ENCODE measurements around the gene IMPDH2. TPM values are rescaled to one million over a fixed set of nuclear protein-coding genes. Genes with fewer than 3 reads are reported as not detected.

Gene IMPDH2
- total RNA-seq, 4 donors from 2014 or later: 108 to 156 (median 128) TPM

DNA sequence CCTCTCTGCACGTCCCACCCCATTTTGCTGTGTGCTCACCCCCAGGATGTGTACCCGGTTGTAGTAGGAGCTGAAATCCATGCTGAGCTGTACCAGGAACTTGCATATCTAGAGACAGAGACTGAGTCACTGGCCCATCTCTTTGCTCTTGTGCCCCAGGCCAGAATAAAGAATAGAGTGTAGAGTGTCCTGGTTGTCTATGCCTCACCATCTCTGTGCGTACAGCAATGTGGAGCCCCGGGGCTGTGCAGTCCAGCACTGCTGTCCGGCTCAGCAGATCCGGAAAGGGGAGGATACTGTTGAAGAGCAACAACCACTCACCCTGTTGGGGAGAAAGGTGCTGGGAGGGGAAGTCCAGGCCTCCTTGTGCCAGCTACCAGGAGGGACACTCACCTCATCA, 13.4 kb downstream of the IMPDH2 start:
- no peaks in the 10 kb centered on the region for H3K27me3 ChIP-seq
- no peak overlapping the region for H3K27ac ChIP-seq
- DNase-seq (ENCODE audit: low spot score in 2 of 2): no peak
- no peaks in the 10 kb centered on the region for H3K9me3 ChIP-seq
- H3K4me1 ChIP-seq: peaks cover 0 to 43% (median 24%) of the 10 kb centered on the region in 4 donors
- 67 to 75% methylated on average over 6 of the region's 6 CpGs for WGBS, 2 donors
- TF ChIP-seq, protein P1, sequence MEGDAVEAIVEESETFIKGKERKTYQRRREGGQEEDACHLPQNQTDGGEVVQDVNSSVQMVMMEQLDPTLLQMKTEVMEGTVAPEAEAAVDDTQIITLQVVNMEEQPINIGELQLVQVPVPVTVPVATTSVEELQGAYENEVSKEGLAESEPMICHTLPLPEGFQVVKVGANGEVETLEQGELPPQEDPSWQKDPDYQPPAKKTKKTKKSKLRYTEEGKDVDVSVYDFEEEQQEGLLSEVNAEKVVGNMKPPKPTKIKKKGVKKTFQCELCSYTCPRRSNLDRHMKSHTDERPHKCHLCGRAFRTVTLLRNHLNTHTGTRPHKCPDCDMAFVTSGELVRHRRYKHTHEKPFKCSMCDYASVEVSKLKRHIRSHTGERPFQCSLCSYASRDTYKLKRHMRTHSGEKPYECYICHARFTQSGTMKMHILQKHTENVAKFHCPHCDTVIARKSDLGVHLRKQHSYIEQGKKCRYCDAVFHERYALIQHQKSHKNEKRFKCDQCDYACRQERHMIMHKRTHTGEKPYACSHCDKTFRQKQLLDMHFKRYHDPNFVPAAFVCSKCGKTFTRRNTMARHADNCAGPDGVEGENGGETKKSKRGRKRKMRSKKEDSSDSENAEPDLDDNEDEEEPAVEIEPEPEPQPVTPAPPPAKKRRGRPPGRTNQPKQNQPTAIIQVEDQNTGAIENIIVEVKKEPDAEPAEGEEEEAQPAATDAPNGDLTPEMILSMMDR (IDR thresholded peaks at IDR 0.05): no peak
- TF ChIP-seq EP300 (IDR thresholded peaks at IDR 0.05) (no peak), POLR2A (IDR thresholded peaks at IDR 0.05) (no peak)
- peaks cover 0 to 60% (median 7%) of the 10 kb centered on the region in 3 donors for H3K36me3 ChIP-seq
- H3K4me3 ChIP-seq: no peak overlapping the region

DNA sequence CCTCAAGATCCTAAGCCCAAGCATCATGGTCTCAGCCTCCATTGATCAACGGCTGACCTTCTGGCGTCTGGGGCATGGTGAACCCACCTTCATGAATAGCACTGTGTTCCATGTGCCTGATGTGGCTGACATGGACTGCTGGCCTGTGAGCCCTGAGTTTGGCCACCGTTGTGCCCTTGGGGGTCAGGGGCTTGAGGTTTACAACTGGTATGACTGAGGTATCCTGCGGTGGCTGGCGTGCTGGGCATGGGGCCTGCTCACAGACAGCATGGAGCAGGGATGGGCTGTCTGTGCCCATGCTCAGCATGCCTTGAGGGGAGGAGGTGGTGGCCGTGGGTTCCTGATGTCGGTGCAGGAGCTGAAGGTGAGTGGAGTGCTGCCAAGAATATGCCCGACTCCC, 14.1 kb downstream of the IMPDH2 start:
- H3K27me3 ChIP-seq: no peaks in the 10 kb centered on the region
- H3K9me3 ChIP-seq: no peaks in the 10 kb centered on the region
- 76 to 82% methylated on average over 3 to 7 of the region's 8 CpGs for WGBS, 2 donors
- no peak overlapping the region for H3K4me3 ChIP-seq
- H3K4me1 ChIP-seq: peaks cover 0 to 36% (median 17%) of the 10 kb centered on the region in 4 donors
- H3K36me3 ChIP-seq: peaks cover 0 to 60% (median 7%) of the 10 kb centered on the region in 3 donors
- DNase-seq (ENCODE audit: low spot score in 2 of 2): no peak
- TF ChIP-seq, protein P1 (IDR thresholded peaks at IDR 0.05): no peak
- TF ChIP-seq POLR2A (IDR thresholded peaks at IDR 0.05) (no peak), EP300 (IDR thresholded peaks at IDR 0.05) (no peak)
- H3K27ac ChIP-seq: no peak overlapping the region

DNA sequence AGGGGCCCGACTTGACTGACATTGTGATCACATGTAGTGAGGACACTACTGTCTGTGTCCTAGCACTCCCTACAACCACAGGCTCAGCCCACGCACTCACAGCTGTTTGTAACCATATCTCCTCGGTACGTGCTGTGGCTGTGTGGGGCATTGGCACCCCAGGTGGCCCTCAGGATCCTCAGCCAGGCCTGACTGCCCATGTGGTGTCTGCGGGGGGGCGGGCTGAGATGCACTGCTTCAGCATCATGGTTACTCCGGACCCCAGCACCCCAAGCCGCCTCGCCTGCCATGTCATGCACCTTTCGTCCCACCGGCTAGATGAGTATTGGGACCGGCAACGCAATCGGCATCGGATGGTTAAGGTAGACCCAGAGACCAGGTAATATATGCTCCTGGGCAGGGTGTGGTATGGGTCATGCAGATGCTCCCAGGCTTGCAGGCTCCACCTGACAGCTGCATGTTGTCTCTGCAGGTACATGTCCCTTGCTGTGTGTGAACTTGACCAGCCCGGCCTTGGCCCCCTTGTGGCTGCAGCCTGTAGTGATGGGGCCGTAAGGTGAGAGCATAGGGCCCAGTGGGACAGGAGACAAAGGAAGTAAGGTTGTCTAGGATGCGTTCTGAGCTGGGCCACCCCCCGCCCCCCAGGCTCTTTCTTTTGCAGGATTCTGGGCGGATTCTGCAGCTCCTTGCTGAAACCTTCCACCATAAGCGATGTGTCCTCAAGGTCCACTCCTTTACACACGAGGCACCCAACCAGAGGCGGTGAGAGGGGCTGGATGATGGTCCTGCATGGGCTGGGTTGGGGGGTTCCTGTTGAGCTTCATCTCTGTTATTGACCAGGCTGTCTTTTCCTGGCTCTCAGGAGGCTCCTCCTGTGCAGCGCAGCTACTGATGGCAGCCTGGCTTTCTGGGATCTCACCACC, 15.2 kb downstream of the IMPDH2 start:
- 79 to 80% methylated on average over 14 to 15 of the region's 24 CpGs for WGBS, 2 donors
- H3K27ac ChIP-seq: no peak overlapping the region
- H3K9me3 ChIP-seq: no peaks in the 10 kb centered on the region
- no peaks in the 10 kb centered on the region for H3K27me3 ChIP-seq
- H3K36me3 ChIP-seq: peaks cover 0 to 60% (median 7%) of the 10 kb centered on the region in 3 donors
- no peak for DNase-seq (ENCODE audit: low spot score in 2 of 2)
- peaks cover 0 to 30% (median 10%) of the 10 kb centered on the region in 4 donors for H3K4me1 ChIP-seq
- TF ChIP-seq EP300 (IDR thresholded peaks at IDR 0.05): no peak
- TF ChIP-seq, protein P1 (IDR thresholded peaks at IDR 0.05): peak in 3 of 5 experiments; percentile 19 to 31 (median 29)
- no peak overlapping the region for H3K4me3 ChIP-seq

DNA sequence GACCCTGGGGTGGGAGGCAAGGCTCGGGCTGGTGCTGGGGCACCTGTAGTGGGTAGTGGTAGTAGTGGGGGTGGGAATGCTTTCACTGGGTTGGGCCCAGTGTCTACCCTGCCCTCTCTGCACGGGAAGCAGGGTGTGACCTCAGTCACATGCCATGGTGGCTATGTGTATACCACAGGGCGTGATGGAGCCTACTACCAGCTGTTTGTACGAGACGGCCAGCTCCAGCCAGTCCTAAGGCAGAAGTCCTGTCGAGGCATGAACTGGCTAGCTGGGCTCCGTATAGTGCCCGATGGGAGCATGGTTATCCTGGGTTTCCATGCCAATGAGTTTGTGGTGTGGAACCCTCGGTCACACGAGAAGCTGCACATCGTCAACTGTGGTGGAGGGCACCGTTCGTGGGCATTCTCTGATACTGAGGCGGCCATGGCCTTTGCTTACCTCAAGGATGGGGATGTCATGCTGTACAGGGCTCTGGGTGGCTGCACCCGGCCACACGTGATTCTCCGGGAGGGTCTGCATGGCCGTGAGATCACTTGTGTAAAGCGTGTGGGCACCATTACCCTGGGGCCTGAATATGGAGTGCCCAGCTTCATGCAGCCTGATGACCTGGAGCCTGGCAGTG, 16.0 kb downstream of the IMPDH2 start:
- no peak for DNase-seq (ENCODE audit: low spot score in 2 of 2)
- TF ChIP-seq EP300 (IDR thresholded peaks at IDR 0.05) (no peak), POLR2A (IDR thresholded peaks at IDR 0.05) (no peak)
- TF ChIP-seq, protein P1 (IDR thresholded peaks at IDR 0.05): no peak
- Histone ChIP-seq H3K9me3 (no peaks in the 10 kb centered on the region), H3K4me1 (peaks cover 0 to 34% (median 10%) of the 10 kb centered on the region in 4 donors), H3K4me3 (no peak overlapping the region), H3K27me3 (no peaks in the 10 kb centered on the region), H3K27ac (no peak overlapping the region), H3K36me3 (peaks cover 0 to 60% (median 7%) of the 10 kb centered on the region in 3 donors)
- WGBS, 2 donors: 74 to 76% methylated on average over 14 to 17 of the region's 19 CpGs
